Gastrocnemius medialis (tissue), 4 donors: Measurements from ENCODE around the gene CNIH4.

Experiments
- POLR2A ChIP-seq, 2 donors: fragments of 450-650 bp; IDR thresholded peaks; one replicate each; pipeline ENCODE4 v1.6.1; 2017; ENCODE audit warnings: antibody characterized with exemption in 2 of 2, mild to moderate bottlenecking in 2 of 2, moderate library complexity in 2 of 2
- TF ChIP-seq, protein P1 (sequence below), 5 experiments: fragments of 450-650 bp in 3 of 5; fragments of 200-600 bp in 2 of 5; sonication (generic) in 2 of 5; IDR thresholded peaks in 4 of 5; conservative IDR thresholded peaks in 1 of 5; 1 replicate in 4 of 5; 2 replicates in 1 of 5; pipeline ENCODE4 v1.5.1; 2016 to 2019; ENCODE audit warnings: antibody characterized with exemption in 5 of 5, mild to moderate bottlenecking in 3 of 5, moderate library complexity in 3 of 5

DNA sequence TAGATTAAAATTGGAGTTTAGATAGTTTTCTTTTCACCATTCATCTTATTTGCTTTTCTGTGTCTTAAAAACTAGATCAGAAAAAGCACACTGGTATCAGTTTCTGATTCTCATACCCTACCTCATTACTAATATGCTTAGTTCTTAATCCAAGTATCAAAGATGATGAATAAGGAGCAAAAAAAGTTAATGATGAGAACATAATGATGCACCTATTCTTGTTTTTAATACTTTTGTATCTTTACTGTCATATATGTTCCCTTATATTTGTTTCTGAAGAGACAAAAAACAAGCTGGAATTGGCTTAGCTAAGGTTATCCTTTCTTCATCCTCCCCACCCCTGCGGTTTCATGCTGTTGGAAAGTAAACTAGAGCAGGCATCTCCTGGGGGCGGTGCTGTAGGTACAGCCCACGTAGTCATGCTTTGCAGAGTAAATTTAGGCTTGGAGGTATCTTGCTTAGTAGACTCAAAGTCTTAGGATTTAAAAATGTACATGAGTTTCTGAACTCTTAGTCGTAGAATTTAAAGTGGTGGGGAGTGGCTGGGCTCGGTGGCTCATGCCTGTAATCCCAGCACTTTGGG lies 16.4 kb downstream of the CNIH4 start:
- TF ChIP-seq, protein P1, sequence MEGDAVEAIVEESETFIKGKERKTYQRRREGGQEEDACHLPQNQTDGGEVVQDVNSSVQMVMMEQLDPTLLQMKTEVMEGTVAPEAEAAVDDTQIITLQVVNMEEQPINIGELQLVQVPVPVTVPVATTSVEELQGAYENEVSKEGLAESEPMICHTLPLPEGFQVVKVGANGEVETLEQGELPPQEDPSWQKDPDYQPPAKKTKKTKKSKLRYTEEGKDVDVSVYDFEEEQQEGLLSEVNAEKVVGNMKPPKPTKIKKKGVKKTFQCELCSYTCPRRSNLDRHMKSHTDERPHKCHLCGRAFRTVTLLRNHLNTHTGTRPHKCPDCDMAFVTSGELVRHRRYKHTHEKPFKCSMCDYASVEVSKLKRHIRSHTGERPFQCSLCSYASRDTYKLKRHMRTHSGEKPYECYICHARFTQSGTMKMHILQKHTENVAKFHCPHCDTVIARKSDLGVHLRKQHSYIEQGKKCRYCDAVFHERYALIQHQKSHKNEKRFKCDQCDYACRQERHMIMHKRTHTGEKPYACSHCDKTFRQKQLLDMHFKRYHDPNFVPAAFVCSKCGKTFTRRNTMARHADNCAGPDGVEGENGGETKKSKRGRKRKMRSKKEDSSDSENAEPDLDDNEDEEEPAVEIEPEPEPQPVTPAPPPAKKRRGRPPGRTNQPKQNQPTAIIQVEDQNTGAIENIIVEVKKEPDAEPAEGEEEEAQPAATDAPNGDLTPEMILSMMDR (IDR thresholded peaks at IDR 0.05 in 4 of 5, conservative IDR thresholded peaks at IDR 0.05 in 1 of 5): no peak
- TF ChIP-seq POLR2A (IDR thresholded peaks at IDR 0.05): no peak
